ENCODE results near the gene SHISA6.

SHISA6 gene

GRCh38 chr17:11601661-11602060, 360.6 kb downstream of the SHISA6 start:
- no peak for DNase-seq

GRCh38 chr17:11608396-11608795, 367.4 kb downstream of the SHISA6 start:
- no peak for DNase-seq

DNA sequence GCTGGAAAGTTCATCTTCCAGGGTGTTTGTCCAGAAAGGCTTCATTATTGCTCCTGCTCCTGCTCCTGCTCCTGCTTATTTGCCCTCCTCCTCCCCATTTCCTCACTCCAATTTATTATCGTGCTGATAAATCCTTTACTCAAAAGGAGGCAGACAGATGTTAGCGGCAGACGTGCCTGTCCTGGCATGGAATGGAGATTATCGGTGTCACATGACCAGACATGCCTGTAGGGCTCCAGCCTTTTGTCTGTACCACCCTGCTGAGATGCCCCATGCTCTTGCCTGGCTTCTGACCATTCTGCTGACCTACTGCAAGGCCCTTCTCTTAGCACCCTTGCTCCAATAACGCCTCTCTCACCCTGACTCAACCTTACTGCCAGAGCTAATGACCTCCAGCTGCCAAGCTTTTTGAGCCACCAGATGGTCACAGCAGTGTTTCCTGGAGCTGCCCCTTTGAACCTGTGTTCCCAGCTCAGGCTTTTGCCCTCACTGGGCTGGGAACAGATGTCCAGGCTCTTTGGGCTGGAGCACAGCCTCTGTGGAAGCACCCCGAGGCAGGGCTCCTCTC, 370.1 kb downstream of the SHISA6 start:
- no peak for DNase-seq

DNA sequence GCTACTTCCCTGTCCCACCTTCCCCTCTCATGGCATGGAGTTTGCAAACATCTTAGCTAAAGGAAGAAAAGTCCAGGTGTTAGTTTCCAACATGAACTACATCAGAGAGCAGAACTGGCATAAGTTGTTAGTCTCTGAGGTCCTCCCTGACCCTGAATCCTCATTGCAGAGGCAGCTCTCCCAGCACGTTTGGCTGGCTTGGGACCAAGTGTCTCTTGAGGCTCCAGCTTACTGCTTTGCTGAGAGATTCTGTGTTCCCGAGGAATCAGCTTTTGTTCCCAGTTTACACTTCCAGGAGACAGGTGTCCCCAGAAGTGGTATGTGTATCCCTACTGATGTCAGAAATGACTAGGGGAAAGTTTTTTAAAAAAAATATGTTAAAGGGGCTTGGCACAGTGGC, 371.9 kb downstream of the SHISA6 start:
- DNase-seq: no peak
